IPS-15b (cell line): ENCODE measurements around the gene FGF13.

Source experiments
- H3K27me3 ChIP-seq: one replicate; pipeline ENCODE4 v1.6.1; 2013; ENCODE audit warnings: low read length; ENCODE audit not compliant: control insufficient read depth, insufficient read depth
- H3K36me3 ChIP-seq: one replicate; pipeline ENCODE4 v1.6.1; 2013; ENCODE audit warnings: low read length; ENCODE audit not compliant: control insufficient read depth, insufficient read depth
- H3K4me1 ChIP-seq: one replicate; pipeline ENCODE4 v1.6.1; 2013; ENCODE audit warnings: mild to moderate bottlenecking, low read length; ENCODE audit not compliant: control insufficient read depth, insufficient read depth
- H3K4me3 ChIP-seq: one replicate; pipeline ENCODE4 v1.5.1; 2013; ENCODE audit warnings: low read depth, low read length
- H3K9ac ChIP-seq: one replicate; pipeline ENCODE4 v1.6.1; 2013; ENCODE audit warnings: low read depth, mild to moderate bottlenecking, low read length
- H3K9me3 ChIP-seq: one replicate; pipeline ENCODE4 v1.6.1; 2013; ENCODE audit warnings: mild to moderate bottlenecking, low read length; ENCODE audit not compliant: control insufficient read depth, insufficient read depth

Gene FGF13

DNA sequence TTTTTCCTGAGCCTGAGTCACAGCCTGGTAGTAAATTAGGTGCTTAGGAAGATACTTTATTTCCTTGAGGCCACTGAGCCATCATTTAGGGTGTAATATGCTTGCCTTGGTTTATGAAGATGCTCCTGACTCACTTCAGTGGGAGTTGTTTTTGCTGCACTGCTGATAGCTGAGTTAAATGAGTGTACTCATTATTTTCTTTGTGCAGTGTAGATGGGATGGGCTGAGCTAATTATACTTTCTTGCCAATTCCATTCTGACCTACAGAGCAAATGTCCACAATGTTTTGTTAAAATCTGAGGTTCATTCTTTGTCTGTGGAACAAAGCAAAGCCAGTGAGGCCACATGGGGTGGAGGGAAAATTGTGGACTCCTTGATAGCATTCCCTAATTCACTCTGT lies 60.0 kb downstream of the FGF13 start:
- Histone ChIP-seq H3K4me1 (peaks cover 6% of the 10 kb centered on the region), H3K9ac (no peak overlapping the region), H3K9me3 (no peaks in the 10 kb centered on the region), H3K27me3 (no peaks in the 10 kb centered on the region), H3K36me3 (no peaks in the 10 kb centered on the region), H3K4me3 (no peak overlapping the region)

DNA sequence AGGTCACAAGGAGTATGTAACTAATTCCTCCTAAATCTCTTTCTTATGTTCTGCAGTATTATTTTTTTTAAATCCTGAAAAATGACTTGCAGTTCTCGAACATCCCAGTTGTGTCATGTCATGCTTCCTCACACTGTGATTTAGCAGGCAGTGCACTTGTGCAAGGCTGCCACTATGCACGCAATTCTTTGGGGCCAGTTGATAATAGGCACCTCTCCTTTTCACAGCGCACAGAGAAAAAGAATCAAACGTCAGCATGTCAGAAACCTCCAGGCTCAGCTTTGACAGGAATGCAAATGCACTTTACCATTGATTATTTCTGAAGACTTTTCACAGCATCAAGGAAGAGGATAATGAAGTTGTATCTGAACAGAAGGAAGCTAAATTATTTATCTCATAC lies 62.9 kb downstream of the FGF13 start:
- H3K4me3 ChIP-seq: no peak overlapping the region
- no peak overlapping the region for H3K9ac ChIP-seq
- H3K9me3 ChIP-seq: no peaks in the 10 kb centered on the region
- H3K4me1 ChIP-seq: peaks cover 13% of the 10 kb centered on the region
- no peaks in the 10 kb centered on the region for H3K36me3 ChIP-seq
- H3K27me3 ChIP-seq: no peaks in the 10 kb centered on the region

DNA sequence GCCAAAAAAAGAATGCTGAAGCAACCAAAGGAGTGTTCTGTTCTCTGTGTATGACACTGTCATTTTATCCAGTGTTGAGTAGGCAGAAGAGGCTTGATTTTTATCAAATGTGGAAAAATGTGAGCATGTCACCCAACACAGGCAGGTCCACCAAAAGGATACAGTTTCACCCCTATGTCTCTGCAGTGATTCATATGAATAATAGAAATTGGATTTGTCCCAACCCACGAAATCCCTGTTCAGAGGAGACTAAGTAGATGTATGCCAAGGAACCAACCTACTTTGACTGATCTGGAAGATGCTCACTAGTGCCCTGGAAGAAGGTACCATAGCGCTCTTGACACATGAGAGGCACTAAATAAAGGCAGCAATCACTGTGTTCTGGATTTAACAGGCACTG lies 72.5 kb downstream of the FGF13 start:
- Histone ChIP-seq H3K4me3 (no peak overlapping the region), H3K4me1 (no peaks in the 10 kb centered on the region), H3K9me3 (no peaks in the 10 kb centered on the region), H3K9ac (no peak overlapping the region), H3K27me3 (no peaks in the 10 kb centered on the region), H3K36me3 (no peaks in the 10 kb centered on the region)
